ENCODE data around the gene MICAL3.
A peak's percentile ranks its signal among the peaks of the same experiment; 100 is the strongest.
"Not testable (repeated sequence)": the region's sequence is repeated elsewhere in the genome, so short reads cannot be mapped to it uniquely, and the experiment has no call there.

Gene MICAL3

DNA sequence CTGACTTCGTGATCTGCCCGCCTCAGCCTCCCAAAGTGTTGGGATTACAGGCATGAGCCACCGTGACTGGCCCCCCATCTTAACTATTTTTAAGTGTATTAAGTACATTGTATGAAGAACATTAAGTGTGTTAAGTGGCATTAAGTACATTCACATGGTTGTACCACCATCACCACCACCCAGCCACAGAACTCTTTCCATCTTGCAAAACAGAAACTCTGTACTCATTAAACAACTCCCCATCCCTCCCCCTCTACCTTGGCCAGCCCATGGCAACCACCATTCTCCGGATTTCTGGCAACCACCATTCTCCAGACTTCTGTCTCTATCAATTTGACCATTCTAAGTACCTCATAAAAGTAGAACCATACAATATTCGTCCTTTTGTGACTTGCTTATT, 35.6 kb upstream of the MICAL3 start:
- DNase-seq = no peak

DNA sequence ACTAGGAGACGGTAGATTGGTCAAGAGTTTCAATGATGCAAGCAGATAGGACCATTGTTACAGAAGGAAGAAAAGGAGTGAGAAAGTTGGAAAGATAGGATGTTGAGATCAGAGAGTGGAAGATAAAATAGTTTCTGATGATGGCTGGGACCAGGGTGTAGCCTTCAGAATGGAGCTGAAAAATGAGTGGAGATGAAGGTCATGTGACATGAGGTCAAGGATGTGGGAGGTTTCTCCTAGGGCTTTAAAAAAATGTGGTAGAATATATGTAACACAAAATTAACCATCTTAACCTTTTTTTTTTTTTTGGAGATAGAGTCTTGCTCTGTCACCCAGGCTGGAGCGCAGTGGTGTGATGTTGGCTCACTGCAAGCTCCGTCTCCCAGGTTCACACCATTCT, 35.1 kb upstream of the MICAL3 start:
- no peak for DNase-seq

GRCh38 chr22:18059094-18059417, 34.7 kb upstream of the MICAL3 start:
- no peak for DNase-seq

DNA sequence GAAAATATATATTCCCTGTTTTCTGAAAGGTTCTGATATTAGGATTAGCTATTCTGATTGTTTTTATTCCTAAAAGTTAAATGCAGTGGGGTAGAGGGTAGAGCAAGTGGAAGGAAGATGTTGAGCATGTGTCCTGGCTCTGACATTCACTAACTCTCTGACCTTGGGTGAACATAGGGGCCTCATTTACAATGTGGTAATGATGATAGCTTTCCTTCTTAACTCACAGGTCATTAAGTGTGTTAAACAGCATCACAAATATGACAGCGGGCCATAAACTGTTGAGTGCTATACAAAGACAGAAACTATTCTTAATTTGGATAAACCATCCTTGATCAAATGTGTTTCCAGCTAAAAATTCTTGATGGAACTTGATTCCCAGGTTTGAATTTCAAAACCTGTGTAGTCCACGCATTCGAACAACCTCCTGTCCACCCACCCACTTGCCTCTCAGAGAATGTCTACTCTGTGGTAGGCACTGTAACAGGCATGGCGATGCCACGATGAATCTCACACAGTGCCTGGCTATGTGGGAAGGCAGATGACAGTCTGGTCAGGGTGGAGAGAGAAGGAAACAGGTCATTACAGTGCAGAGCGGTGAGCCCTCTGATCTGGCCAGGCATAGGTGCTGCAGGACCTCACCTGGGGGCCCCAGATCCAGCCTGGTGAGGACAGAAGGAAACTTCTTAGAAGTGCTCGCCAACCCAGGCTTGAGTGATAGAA, 34.2 kb upstream of the MICAL3 start:
- no peak for DNase-seq

GRCh38 chr22:18057568-18058209, 33.3 kb upstream of the MICAL3 start:
- DNase-seq = peak; percentile 30 to 56

DNA sequence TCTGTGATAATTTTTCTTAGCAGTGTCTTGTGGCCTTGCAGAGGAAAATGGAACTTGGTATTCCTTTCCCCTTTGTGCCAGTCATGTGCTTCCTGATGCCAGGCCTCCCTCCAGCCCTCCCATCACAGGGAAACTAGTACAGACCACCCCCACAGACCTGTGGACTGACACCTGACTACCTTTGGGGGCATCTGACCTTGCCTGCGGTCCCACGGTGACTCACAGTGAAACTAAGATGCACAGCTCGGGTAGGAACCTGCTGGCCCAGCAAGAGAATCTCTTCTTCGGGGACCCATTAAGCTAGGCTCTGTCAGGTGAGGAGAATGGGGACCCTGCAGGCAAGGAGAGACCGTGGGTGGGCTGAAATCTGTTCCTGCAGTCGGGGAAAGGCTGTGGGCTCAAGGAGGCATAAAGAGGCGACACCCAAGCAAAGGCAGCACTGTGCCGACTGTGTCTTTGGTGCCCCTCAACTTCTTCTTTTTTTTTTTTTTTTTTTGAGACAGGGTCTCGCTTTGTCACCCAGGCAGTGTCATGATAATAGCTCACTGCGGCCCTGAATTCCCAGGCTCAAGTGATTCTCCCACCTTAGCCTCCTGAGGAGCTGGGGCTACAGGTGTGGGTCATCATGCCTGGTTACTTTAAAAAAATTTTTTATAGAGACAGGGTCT, 32.6 kb upstream of the MICAL3 start:
- no peak for DNase-seq

DNA sequence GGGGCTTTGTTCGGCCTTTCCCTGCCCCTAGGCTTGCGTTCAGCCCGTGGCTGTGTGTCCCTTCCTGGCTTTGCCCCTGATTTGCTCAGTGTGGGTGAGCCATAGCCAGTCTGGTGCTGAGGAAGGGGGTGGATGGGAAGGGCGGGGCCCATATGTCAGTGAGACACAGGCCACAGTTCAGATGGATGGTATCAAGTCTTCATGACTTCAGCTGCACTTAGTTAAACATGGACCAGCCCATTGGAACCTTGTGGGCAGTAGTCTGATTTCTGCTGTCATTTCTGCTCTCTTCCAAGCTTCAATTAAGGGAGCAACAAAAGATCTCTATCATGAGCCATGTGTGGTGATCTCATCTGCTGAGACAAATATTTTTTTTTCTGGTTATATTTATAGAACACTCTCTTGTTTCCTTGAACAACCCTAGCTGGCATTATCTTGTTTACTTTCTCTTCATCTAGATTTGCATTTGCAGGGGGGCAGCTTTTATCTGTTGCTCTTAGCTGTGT, 31.9 kb upstream of the MICAL3 start:
- DNase-seq = peak; percentile 67 to 90

DNA sequence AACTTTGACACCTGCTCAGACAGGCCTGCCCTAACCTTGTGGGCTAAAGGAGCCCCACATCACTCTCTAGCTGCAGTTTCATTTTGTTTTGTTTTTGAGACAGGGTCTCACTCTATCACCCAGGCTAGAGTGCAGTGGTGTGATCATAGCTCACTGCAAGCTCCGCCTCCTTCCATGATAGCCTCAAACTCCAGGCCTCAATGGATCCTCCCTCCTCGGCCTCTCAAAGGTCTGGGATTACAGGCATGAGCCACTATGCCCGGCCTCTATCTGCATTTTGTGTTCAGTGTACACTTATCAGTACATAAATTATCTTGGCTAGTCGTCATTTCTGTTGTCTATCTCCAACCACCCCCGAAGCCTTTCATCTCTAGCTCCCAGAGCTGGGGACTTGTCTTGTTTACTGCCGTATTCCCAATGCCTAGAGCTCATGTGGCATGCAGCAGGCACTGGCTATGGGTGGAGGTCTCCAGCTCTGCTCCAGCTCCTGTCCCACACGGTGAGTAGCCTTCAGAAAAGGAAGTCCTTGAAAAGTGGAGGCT, 31.3 kb upstream of the MICAL3 start:
- DNase-seq = no peak

DNA sequence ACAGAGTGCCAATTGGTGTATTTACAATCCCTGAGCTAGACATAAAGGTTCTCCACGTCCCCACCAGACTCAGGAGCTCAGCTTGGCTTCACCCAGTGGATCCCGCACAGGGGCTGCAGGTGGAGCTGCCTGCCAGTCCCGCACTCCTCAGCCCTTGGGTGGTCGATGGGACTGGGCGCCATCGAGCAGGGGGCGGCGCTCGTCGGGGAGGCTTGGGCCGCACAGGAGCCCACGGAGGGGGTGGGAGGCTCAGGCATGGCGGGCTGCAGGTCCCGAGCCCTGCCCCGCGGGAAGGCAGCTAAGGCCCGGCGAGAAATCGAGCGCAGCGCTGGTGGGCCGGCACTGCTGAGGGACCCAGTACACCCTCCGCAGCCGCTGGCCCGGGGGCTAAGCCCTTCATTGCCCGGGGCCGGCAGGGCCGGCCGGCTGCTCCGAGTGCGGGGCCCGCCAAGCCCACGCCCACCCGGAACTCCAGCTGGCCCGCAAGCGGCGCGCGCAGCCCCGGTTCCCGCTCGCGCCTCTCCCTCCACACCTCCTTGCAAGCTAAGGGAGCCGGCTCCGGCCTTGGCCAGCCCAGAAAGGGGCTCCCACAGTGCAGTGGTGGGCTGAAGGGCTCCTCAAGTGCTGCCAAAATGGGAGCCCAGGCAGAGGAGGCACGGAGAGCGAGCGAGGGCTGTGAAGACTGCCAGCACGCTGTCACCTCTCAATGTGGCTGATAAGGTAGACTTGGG, 29.0 kb upstream of the MICAL3 start:
- not testable (repeated sequence) for DNase-seq

DNA sequence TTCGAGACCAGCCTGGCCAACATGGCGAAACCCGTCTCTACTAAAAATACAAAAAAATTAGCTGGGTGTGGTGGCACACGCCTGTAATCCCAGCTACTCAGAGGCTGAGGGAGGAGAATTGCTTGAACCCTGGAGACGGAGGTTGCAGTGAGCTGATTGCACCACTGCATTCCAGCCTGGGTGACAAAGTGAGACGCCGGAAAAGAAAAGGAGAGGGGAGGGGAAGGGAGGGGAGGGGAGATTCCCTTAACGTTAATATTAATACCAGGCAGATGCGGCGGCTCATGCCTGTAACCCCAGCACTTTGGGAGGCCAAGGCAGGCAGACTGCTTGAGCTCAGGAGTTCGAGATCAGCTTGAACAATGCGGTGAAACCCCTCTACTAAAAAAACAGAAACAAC, 26.8 kb upstream of the MICAL3 start:
- DNase-seq = not testable (repeated sequence)

DNA sequence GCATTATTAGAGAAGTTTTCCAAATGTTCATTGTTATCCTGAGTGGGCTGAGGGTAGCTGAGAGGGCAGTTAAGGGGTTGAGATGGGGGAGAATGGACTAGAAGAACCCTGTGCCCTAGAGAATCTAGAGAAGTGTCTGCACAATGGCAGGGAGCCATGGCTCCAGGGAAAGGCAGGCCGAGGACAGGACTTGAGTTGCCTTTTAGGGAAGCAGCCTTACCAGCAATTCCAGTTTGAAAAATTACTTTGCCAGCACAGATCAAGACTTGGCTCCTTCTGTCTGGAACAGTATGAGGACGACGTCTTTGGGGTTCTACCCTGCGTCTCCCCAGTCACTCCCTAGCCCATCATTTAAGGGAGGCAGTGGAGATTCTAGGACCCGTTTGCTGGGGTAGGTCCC, 25.7 kb upstream of the MICAL3 start:
- no peak for DNase-seq

GRCh38 chr22:18048441-18048898, 24.1 kb upstream of the MICAL3 start:
- no peak for DNase-seq

GRCh38 chr22:18048041-18048440, 23.7 kb upstream of the MICAL3 start:
- no peak for DNase-seq

DNA sequence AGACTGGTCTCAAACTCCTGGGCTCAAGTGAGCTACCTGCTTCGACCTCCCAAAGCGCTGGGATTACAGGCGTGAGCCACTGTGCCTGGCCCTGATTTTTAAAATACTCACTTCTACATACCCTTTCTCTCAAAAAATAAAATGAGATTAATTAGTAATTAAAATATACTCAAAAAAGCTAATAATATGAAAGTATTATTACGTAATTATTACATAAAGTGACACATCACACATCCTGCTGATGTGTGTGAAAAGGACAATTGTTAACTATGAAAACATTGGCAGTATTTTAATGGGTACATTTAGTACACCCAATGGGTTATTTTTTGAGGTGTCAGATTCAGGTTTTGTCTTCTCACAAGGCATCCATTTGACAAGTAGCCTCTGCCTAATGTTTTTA, 21.4 kb upstream of the MICAL3 start:
- no peak for DNase-seq

GRCh38 chr22:18044548-18045271, 20.3 kb upstream of the MICAL3 start:
- DNase-seq = peak; percentile 91 to 96

DNA sequence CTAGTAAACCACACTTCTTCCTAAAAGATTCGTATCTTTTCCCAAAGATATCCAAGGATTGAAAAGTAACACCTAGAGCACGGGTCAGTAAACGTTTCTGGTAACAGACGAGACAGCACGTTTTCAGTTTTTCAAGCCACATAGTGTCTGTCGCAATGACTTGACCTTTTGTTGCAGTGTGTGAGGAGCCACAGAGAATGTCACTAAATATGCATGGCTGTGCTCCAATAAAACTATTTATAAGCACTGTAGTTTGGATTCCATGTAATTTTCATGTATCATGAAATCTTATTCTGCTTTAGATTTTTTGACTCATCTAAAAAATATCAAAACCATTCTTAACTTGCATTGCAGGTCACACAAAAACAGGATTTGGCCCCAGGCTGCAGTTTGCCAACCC, 18.3 kb upstream of the MICAL3 start:
- no peak for DNase-seq

DNA sequence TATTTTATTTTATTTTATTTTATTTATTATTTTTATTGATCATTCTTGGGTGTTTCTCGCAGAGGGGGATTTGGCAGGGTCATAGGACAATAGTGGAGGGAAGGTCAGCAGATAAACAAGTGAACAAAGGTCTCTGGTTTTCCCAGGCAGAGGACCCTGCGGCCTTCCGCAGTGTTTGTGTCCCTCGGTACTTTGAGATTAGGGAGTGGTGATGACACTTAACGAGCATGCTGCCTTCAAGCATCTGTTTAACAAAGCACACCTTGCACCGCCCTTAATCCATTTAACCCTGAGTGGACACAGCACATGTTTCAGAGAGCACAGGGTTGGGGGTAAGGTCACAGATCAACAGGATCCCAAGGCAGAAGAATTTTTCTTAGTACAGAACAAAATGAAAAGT, 16.5 kb upstream of the MICAL3 start:
- not testable (repeated sequence) for DNase-seq

GRCh38 chr22:18035751-18036150, 11.4 kb upstream of the MICAL3 start:
- DNase-seq = no peak

DNA sequence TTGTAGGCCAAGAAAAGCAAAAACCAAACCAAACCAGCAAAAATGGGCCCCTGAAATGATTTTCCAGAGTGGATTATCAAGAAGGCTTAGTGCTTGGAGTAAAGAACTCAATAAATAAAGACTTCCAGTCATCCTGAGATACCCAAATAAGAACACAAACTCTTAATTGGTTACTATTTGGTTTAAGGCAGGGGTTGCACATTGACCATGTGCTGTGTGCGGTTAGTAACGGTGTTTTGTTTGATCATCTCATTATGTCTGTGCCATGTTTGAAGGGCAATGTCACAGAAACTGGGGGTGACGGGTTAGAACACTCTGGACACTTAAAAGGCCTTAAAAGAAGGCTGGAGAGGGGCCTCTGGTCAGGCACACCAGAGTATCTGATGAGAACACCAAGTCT, 9.7 kb upstream of the MICAL3 start:
- no peak for DNase-seq

- no peak for DNase-seq
These were observed 9.0 kb upstream of the MICAL3 start for GRCh38 chr22:18033204-18033998.

GRCh38 chr22:18032455-18033101, 8.2 kb upstream of the MICAL3 start:
- no peak for DNase-seq
